T-helper 2 cell (primary cell): ENCODE data around the gene PROX2.
A peak's percentile ranks its signal among the peaks of the same experiment; 100 is the strongest.

Experiments
- DNase-seq, 5 experiments: peaks; one replicate each; pipeline versions ENCODE4 v3.0.0 to v3.0.0-alpha.2; 2012 to 2022

PROX2 gene

GRCh38 chr14:74909501-74909900 is 33.6 kb upstream of the PROX2 start:
- no peak for DNase-seq

GRCh38 chr14:74908861-74909341 is 33.0 kb upstream of the PROX2 start:
- no peak for DNase-seq

- no peak for DNase-seq
Measured at GRCh38 chr14:74907744-74908143, 31.8 kb upstream of the PROX2 start.

- DNase-seq = no peak
Measured at GRCh38 chr14:74906925-74907521, 31.1 kb upstream of the PROX2 start.

GRCh38 chr14:74905595-74906142 is 29.7 kb upstream of the PROX2 start:
- peak; percentile 58 to 73 (median 61) for DNase-seq

GRCh38 chr14:74904635-74905503 is 28.9 kb upstream of the PROX2 start:
- DNase-seq = no peak

GRCh38 chr14:74902941-74903705 is 27.2 kb upstream of the PROX2 start:
- DNase-seq = no peak

- no peak for DNase-seq
Measured at GRCh38 chr14:74898694-74899093, 22.7 kb upstream of the PROX2 start.

- DNase-seq = no peak
Measured at GRCh38 chr14:74898083-74898482, 22.1 kb upstream of the PROX2 start.

GRCh38 chr14:74897642-74898041 is 21.7 kb upstream of the PROX2 start:
- DNase-seq = no peak

GRCh38 chr14:74896400-74896799 is 20.5 kb upstream of the PROX2 start:
- DNase-seq = no peak

GRCh38 chr14:74893614-74894091 is 17.7 kb upstream of the PROX2 start:
- DNase-seq = no peak

GRCh38 chr14:74892745-74893144 is 16.8 kb upstream of the PROX2 start:
- no peak for DNase-seq

- DNase-seq = no peak
Measured at GRCh38 chr14:74891870-74892269, 15.9 kb upstream of the PROX2 start.

- DNase-seq = no peak
Measured at GRCh38 chr14:74890262-74890661, 14.3 kb upstream of the PROX2 start.

- DNase-seq = peak in 1 of 5 experiments; percentile 70
Measured at GRCh38 chr14:74888164-74889158, 12.5 kb upstream of the PROX2 start.

- no peak for DNase-seq
Measured at GRCh38 chr14:74886001-74886400, 10.1 kb upstream of the PROX2 start.

GRCh38 chr14:74882103-74882920 is 6.4 kb upstream of the PROX2 start:
- DNase-seq = peak; percentile 29 to 63 (median 36)

- peak; percentile 62 to 90 (median 76) for DNase-seq
Measured at GRCh38 chr14:74881431-74882102, 5.6 kb upstream of the PROX2 start, which contains the start of gene DLST. DLST (plus strand) TSS chr14:74881916; CDS start chr14:74881954, 38 bp downstream.
